SU-DHL-6 (cell line): Measurements from ENCODE around the gene MR1.

Experiments used
- H2AFZ ChIP-seq: fragments of 200-600 bp; sonication (generic); 2 replicates; pipeline ENCODE4 v1.6.1; 2014; ENCODE audit warnings: low read depth, mild to moderate bottlenecking, moderate library complexity, mixed read lengths, antibody characterized with exemption, low read length; ENCODE audit not compliant: severe bottlenecking
- H3F3A ChIP-seq: fragments of 200-600 bp; shearing (Covaris generic); 2 replicates; pipeline ENCODE4 v1.6.0; 2016; ENCODE audit warnings: antibody characterized with exemption, mild to moderate bottlenecking; ENCODE audit not compliant: insufficient read depth
- H3K27ac ChIP-seq: fragments of 200-600 bp; sonication (generic); 2 replicates; pipeline ENCODE4 v1.5.1; 2016; ENCODE audit warnings: low read depth, mild to moderate bottlenecking, low read length, moderate library complexity, mixed read lengths
- H3K27me3 ChIP-seq: fragments of 200-600 bp; sonication (generic), shearing (Covaris generic); 2 replicates; pipeline ENCODE4 v1.6.0; 2014; ENCODE audit warnings: mild to moderate bottlenecking, low read length
- H3K36me3 ChIP-seq: fragments of 200-600 bp; sonication (generic); 2 replicates; pipeline ENCODE4 v1.6.1; 2014; ENCODE audit warnings: mild to moderate bottlenecking, low read length, mixed read lengths
- H3K4me2 ChIP-seq: fragments of 300-600, 200-600 bp; shearing (Covaris generic), sonication (generic); 2 replicates; pipeline ENCODE4 v1.6.0; 2014; ENCODE audit warnings: low read length, low read depth, mild to moderate bottlenecking; ENCODE audit not compliant: poor library complexity, severe bottlenecking
- H3K4me3 ChIP-seq: fragments of 200-600 bp; sonication (generic); 2 replicates; pipeline ENCODE4 v1.5.1; 2014; ENCODE audit warnings: antibody characterized with exemption, low read length, mild to moderate bottlenecking, mixed read lengths; ENCODE audit not compliant: insufficient read depth, poor library complexity, severe bottlenecking
- H3K79me2 ChIP-seq: fragments of 200-600 bp; sonication (generic); 2 replicates; pipeline ENCODE4 v1.6.1; 2014; ENCODE audit warnings: mild to moderate bottlenecking, low read length, moderate library complexity; ENCODE audit not compliant: insufficient read depth
- H3K9ac ChIP-seq: fragments of 200-600 bp; sonication (generic); 2 replicates; pipeline ENCODE4 v1.7.0; 2014; ENCODE audit warnings: mild to moderate bottlenecking, low read length
- H3K9me2 ChIP-seq: fragments of 200-600 bp; sonication (generic); replicated peaks from 2 replicates; pipeline ENCODE4 v1.6.1; 2014; ENCODE audit warnings: low read length; ENCODE audit not compliant: insufficient read depth
- H3K9me3 ChIP-seq: fragments of 200-600 bp; sonication (generic); 2 replicates; pipeline ENCODE4 v1.6.1; 2014; ENCODE audit warnings: low read length, mixed read lengths; ENCODE audit not compliant: insufficient read depth
- H4K20me1 ChIP-seq: fragments of 200-600 bp; sonication (generic); 2 replicates; pipeline ENCODE4 v1.6.1; 2014; ENCODE audit warnings: low read depth, mild to moderate bottlenecking, antibody characterized with exemption, low read length, moderate library complexity, mixed read lengths
- CTCF ChIP-seq: fragments of 200-600 bp; sonication (generic); IDR thresholded peaks from one replicate; pipeline ENCODE4 v1.5.1; 2017; ENCODE audit warnings: antibody characterized with exemption, mild to moderate bottlenecking, low read length, moderate library complexity; ENCODE audit not compliant: insufficient read depth, poor library complexity, severe bottlenecking
- EZH2phosphoT487 ChIP-seq: fragments of 200-600 bp; sonication (generic), shearing (Covaris generic); conservative IDR thresholded peaks from 2 replicates; pipeline ENCODE4 v1.6.1; 2018; ENCODE audit warnings: mild to moderate bottlenecking, antibody characterized with exemption, low read length, moderate library complexity, mixed read lengths

Gene MR1

GRCh38 chr1:181089017-181089675 is 55.4 kb downstream of the MR1 start:
- peaks cover 15% of the 10 kb centered on the region for H3K79me2 ChIP-seq
- peak overlapping the region; percentile 66 for H3K4me3 ChIP-seq
- H3K27ac ChIP-seq: peak overlapping the region; percentile 73
- H3K9ac ChIP-seq: peak overlapping the region; percentile 74
- peaks cover 16% of the 10 kb centered on the region for H3F3A ChIP-seq
- H2AFZ ChIP-seq: no peak overlapping the region
- no peaks in the 10 kb centered on the region for H3K9me2 ChIP-seq
- H3K4me2 ChIP-seq: peak overlapping the region; percentile 89
- H4K20me1 ChIP-seq: peaks cover 9% of the 10 kb centered on the region; the same call in 1 of the 2 replicates
- TF ChIP-seq EZH2phosphoT487 (no peak), CTCF (no peak)
- H3K27me3 ChIP-seq: no peaks in the 10 kb centered on the region
- H3K36me3 ChIP-seq: 0 out of 2 replicates have a peak, but pooled peaks cover 10% of the 10 kb centered on the region
- H3K9me3 ChIP-seq: no peaks in the 10 kb centered on the region

GRCh38 chr1:181089676-181090544 is 56.1 kb downstream of the MR1 start:
- Histone ChIP-seq H3K27me3 (no peaks in the 10 kb centered on the region), H3F3A (peaks cover 16% of the 10 kb centered on the region), H3K27ac (peak overlapping the region; percentile 73), H3K4me3 (peak overlapping the region; percentile 66), H3K9me3 (no peaks in the 10 kb centered on the region), H3K36me3 (0 out of 2 replicates have a peak, but pooled peaks cover 10% of the 10 kb centered on the region), H2AFZ (peak overlapping the region; percentile 5), H3K9ac (peak overlapping the region; percentile 74), H3K9me2 (no peaks in the 10 kb centered on the region), H3K79me2 (peaks cover 15% of the 10 kb centered on the region), H4K20me1 (peaks cover 9% of the 10 kb centered on the region; the same call in 1 of the 2 replicates), H3K4me2 (peak overlapping the region; percentile 89)
- TF ChIP-seq EZH2phosphoT487 (no peak), CTCF (no peak)

- peak overlapping the region; percentile 73; the same call in 1 of the 2 replicates for H3K27ac ChIP-seq
- H3F3A ChIP-seq: peaks cover 16% of the 10 kb centered on the region
- peak overlapping the region; percentile 66 for H3K4me3 ChIP-seq
- TF ChIP-seq CTCF: no peak
- 0 out of 2 replicates have a peak, but pooled peaks cover 10% of the 10 kb centered on the region for H3K36me3 ChIP-seq
- H3K79me2 ChIP-seq: peaks cover 15% of the 10 kb centered on the region
- H2AFZ ChIP-seq: no peak overlapping the region
- H4K20me1 ChIP-seq: peaks cover 9% of the 10 kb centered on the region; the same call in 1 of the 2 replicates
- no peaks in the 10 kb centered on the region for H3K9me3 ChIP-seq
- H3K27me3 ChIP-seq: no peaks in the 10 kb centered on the region
- peak overlapping the region; percentile 89 for H3K4me2 ChIP-seq
- peak overlapping the region; percentile 74 for H3K9ac ChIP-seq
- no peaks in the 10 kb centered on the region for H3K9me2 ChIP-seq
These were observed 56.9 kb downstream of the MR1 start for GRCh38 chr1:181090641-181091126.
